Type B pancreatic cell (in vitro differentiated cells): Measurements from ENCODE around the gene AMBRA1. TPM values are rescaled to one million over a fixed set of nuclear protein-coding genes. Genes with fewer than 3 reads are reported as not detected.

ENCODE experiments used
- DNase-seq: peaks from one replicate; pipeline ENCODE4 v3.0.0; 2021; ENCODE audit warnings: mixed read lengths; ENCODE audit not compliant: unreplicated experiment; ENCODE audit errors: extremely low spot score
- H3K27ac Mint-ChIP-seq: 2 replicates; pipeline ENCODE4 v1.8.0; 2021; ENCODE audit warnings: mild to moderate bottlenecking, mixed read lengths
- H3K27me3 Mint-ChIP-seq: 2 replicates; pipeline ENCODE4 v1.8.0; 2021; ENCODE audit warnings: mixed read lengths
- H3K36me3 Mint-ChIP-seq: 2 replicates; pipeline ENCODE4 v1.8.0; 2021; ENCODE audit warnings: mixed read lengths
- H3K4me1 Mint-ChIP-seq: one replicate; pipeline ENCODE4 v1.8.0; 2021; ENCODE audit warnings: mixed read lengths; ENCODE audit not compliant: unreplicated experiment
- H3K4me3 Mint-ChIP-seq: 2 replicates; pipeline ENCODE4 v1.8.0; 2021; ENCODE audit warnings: mild to moderate bottlenecking, mixed read lengths
- H3K9me3 Mint-ChIP-seq: 2 replicates; pipeline ENCODE4 v1.8.0; 2021; ENCODE audit warnings: mixed read lengths
- total RNA-seq: library from RNA; stranded (reverse); gene quantifications from 2 replicates; pipeline ENCODE4 v1.2.1, GENCODE V29; 2021; ENCODE audit warnings: low replicate concordance
- TF ChIP-seq, protein P1 (sequence below): fragments of 200-600 bp; sonication (generic); conservative IDR thresholded peaks from 2 replicates; pipeline ENCODE4 v1.5.0; 2021; ENCODE audit warnings: antibody characterized with exemption, mild to moderate bottlenecking

AMBRA1 gene
- total RNA-seq, 1 donor from 2014 or later = 38.8 TPM

- no peak for DNase-seq
- Mint-ChIP-seq H3K4me1 (no peaks in the 10 kb centered on the region), H3K36me3 (peaks cover 25% of the 10 kb centered on the region), H3K9me3 (no peaks in the 10 kb centered on the region), H3K4me3 (no peak overlapping the region), H3K27me3 (no peaks in the 10 kb centered on the region), H3K27ac (no peak overlapping the region)
- TF ChIP-seq, protein P1, sequence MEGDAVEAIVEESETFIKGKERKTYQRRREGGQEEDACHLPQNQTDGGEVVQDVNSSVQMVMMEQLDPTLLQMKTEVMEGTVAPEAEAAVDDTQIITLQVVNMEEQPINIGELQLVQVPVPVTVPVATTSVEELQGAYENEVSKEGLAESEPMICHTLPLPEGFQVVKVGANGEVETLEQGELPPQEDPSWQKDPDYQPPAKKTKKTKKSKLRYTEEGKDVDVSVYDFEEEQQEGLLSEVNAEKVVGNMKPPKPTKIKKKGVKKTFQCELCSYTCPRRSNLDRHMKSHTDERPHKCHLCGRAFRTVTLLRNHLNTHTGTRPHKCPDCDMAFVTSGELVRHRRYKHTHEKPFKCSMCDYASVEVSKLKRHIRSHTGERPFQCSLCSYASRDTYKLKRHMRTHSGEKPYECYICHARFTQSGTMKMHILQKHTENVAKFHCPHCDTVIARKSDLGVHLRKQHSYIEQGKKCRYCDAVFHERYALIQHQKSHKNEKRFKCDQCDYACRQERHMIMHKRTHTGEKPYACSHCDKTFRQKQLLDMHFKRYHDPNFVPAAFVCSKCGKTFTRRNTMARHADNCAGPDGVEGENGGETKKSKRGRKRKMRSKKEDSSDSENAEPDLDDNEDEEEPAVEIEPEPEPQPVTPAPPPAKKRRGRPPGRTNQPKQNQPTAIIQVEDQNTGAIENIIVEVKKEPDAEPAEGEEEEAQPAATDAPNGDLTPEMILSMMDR = no peak
Observed at GRCh38 chr11:46639197-46639839, 45.5 kb upstream of the AMBRA1 start.

DNA sequence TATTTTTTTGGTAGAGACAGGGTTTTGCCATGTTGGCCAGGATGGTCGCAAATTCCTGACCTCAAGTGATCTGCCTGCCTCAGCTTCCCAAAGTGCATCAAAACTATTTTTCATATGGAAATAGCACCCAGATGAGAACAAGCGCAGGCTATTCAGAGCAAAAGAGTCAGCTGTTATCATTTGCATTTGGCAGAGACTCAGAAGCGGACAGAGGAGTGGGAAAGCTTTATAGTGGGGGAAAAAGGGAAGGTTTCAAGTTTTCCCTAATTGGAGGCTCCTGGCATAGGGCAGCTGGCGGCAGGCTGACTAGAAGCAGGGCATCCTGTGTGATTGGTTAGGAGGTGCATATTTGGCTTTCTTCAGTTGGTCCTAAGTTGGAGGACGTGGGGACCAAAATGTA lies 43.7 kb upstream of the AMBRA1 start:
- Mint-ChIP-seq H3K27me3 (no peaks in the 10 kb centered on the region), H3K9me3 (no peaks in the 10 kb centered on the region), H3K4me1 (no peaks in the 10 kb centered on the region), H3K36me3 (peaks cover 17% of the 10 kb centered on the region), H3K27ac (no peak overlapping the region), H3K4me3 (no peak overlapping the region)
- TF ChIP-seq, protein P1 = no peak
- DNase-seq = no peak

- TF ChIP-seq, protein P1 = no peak
- H3K27ac Mint-ChIP-seq = no peak overlapping the region
- no peaks in the 10 kb centered on the region for H3K27me3 Mint-ChIP-seq
- H3K4me3 Mint-ChIP-seq = no peak overlapping the region
- no peak for DNase-seq
- no peaks in the 10 kb centered on the region for H3K9me3 Mint-ChIP-seq
- H3K4me1 Mint-ChIP-seq = no peaks in the 10 kb centered on the region
- peaks cover 15% of the 10 kb centered on the region for H3K36me3 Mint-ChIP-seq
Observed at GRCh38 chr11:46635557-46636139, 41.8 kb upstream of the AMBRA1 start.

DNA sequence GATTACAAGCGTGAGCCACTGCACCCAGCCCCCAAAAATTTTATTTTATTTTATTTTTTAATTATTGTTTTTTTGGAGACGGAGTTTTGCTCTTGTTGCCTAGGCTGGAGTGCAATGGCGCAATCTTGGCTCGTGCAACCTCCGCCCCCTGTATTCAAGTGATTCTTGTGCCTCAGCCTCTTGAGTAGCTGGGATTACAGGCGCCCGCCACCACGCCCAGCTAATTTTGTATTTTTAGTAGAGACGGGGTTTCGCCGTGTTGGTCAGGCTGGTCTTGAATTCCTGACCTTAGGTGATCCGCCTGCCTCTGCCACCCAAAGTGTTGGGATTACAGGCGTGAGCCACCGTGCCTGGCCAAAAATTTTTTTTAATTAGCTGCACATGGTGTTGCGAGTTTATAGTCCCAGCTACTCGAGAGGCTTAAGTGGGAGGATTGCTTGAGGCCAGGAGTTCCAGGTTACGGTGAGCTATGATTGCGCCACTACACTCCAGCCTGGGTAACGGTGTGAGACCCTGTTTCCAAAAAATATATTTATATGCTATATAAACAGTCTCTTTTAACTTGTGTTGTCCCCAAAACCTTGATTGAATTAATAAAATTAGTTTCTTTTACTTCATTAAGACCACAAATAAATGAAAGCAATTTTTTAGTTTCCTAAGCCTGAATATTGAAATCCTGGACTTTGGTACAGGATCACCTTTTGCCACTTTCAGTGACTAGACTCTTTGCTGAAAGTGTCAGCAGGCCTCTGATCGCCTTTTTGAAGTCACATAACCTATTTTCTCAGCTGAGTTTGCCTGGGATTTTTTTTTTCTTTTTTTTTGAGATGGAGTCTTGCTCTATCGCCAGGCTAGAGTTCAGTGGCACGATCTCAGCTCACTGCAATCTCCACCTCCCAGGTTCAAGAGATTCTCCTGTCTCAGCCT lies 39.7 kb upstream of the AMBRA1 start:
- no peaks in the 10 kb centered on the region for H3K9me3 Mint-ChIP-seq
- TF ChIP-seq, protein P1 = no peak
- peaks cover 5% of the 10 kb centered on the region for H3K4me1 Mint-ChIP-seq
- H3K4me3 Mint-ChIP-seq = no peak overlapping the region
- H3K27me3 Mint-ChIP-seq = no peaks in the 10 kb centered on the region
- H3K27ac Mint-ChIP-seq = no peak overlapping the region
- peaks cover 3% of the 10 kb centered on the region for H3K36me3 Mint-ChIP-seq
- DNase-seq = no peak

- no peaks in the 10 kb centered on the region for H3K36me3 Mint-ChIP-seq
- no peaks in the 10 kb centered on the region for H3K9me3 Mint-ChIP-seq
- no peak for DNase-seq
- H3K27ac Mint-ChIP-seq = no peak overlapping the region
- H3K27me3 Mint-ChIP-seq = no peaks in the 10 kb centered on the region
- H3K4me3 Mint-ChIP-seq = no peak overlapping the region
- TF ChIP-seq, protein P1 = no peak
- H3K4me1 Mint-ChIP-seq = peaks cover 5% of the 10 kb centered on the region
Observed at GRCh38 chr11:46632502-46632901, 38.7 kb upstream of the AMBRA1 start.
